ENCODE data around the gene SLC12A6. TPM values are rescaled to one million over a fixed set of nuclear protein-coding genes. Genes with fewer than 3 reads are reported as not detected.

Gene SLC12A6
- total and polyA plus RNA-seq, 2 of the 13 experiments (the other 11 are each of a cell fraction or from before 2014, with no cell fraction given): 15.2 to 30.1 TPM

DNA sequence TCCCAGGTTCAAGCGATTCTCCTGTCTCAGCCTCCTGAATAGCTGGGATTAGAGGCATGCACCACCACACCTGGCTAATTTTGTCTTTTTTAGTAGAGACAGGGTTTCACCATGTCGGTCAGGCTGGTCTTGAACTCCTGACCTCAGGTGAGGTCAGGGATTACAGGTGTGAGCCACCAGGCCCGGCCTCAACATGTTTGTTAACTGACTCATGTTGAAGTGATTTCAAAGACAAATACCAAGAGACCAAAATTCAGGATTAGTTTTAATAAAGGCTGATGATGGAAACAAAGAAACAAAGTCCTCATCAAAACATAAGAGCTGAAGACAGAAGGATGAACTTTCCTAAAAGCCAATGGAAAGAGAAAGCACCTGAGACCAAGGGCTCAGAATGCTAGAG lies 36.5 kb downstream of the SLC12A6 start:
- in situ Hi-C loops (cut with HindIII; ENCODE audit: extremely low pct_ligation_motif_present, low pct_unique_long_range_greater_than_20kb): no loop called here
- POLR2A ChIA-PET: no interaction called here
- H2AFZ ChIP-seq (ENCODE audit: low read length): no peak overlapping the region

More for the DNA sequence above, 36.5 kb downstream of the SLC12A6 start:
- Histone ChIP-seq H3K9ac (ENCODE audit: insufficient read depth, low read depth, low read length) (no peak overlapping the region), H3K4me1 (ENCODE audit: insufficient read depth, low read length) (peaks cover 29% of the 10 kb centered on the region), H3K9me3 (ENCODE audit: low read length) (no peaks in the 10 kb centered on the region), H3K4me3 (replicated peaks in 1 of 3; ENCODE audit: insufficient read depth in 1 of 3, low read depth in 2 of 3, low read length in 3 of 3) (no peak overlapping the region), H3K36me3 (replicated peaks in 1 of 2; ENCODE audit: control insufficient read depth in 1 of 2, insufficient read depth in 2 of 2, low read length in 2 of 2) (no peaks in the 10 kb centered on the region; a peak in 1 of 5 replicates), H3K27ac (ENCODE audit: extremely low read length, insufficient read depth, low read length) (no peak overlapping the region), H3K27me3 (ENCODE audit: control insufficient read depth in 1 of 2, insufficient read depth in 2 of 2, low read length in 2 of 2) (no peaks in the 10 kb centered on the region), H3K4me2 (ENCODE audit: low read depth, low read length) (no peak overlapping the region), H3K79me2 (ENCODE audit: insufficient read depth, low read length) (peaks cover 4% of the 10 kb centered on the region), H4K20me1 (ENCODE audit: insufficient read depth, low read length) (no peaks in the 10 kb centered on the region)
- BruUV-seq (replicated peaks): no TSS peak
- CTCF ChIA-PET (ENCODE audit: low intra/inter-chr PET ratio, low total read pairs): no interaction called here
- DNase-seq (ENCODE audit: low spot score) (peak; percentile 15), ATAC-seq (no peak), FAIRE-seq (no peak)
- no peak for TF ChIP-seq RBFOX2 (IDR thresholded peaks at IDR 0.05; ENCODE audit: low read depth, low read length)
- TF ChIP-seq ZNF557 (CRISPR knock-in tag; IDR thresholded peaks at IDR 0.05): no peak
- TF ChIP-seq, protein P1, sequence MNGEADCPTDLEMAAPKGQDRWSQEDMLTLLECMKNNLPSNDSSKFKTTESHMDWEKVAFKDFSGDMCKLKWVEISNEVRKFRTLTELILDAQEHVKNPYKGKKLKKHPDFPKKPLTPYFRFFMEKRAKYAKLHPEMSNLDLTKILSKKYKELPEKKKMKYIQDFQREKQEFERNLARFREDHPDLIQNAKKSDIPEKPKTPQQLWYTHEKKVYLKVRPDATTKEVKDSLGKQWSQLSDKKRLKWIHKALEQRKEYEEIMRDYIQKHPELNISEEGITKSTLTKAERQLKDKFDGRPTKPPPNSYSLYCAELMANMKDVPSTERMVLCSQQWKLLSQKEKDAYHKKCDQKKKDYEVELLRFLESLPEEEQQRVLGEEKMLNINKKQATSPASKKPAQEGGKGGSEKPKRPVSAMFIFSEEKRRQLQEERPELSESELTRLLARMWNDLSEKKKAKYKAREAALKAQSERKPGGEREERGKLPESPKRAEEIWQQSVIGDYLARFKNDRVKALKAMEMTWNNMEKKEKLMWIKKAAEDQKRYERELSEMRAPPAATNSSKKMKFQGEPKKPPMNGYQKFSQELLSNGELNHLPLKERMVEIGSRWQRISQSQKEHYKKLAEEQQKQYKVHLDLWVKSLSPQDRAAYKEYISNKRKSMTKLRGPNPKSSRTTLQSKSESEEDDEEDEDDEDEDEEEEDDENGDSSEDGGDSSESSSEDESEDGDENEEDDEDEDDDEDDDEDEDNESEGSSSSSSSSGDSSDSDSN (CRISPR knock-in tag; IDR thresholded peaks at IDR 0.05): no peak
- no peak for TF ChIP-seq ZBTB3 (CRISPR knock-in tag; IDR thresholded peaks at IDR 0.05; ENCODE audit: borderline replicate concordance, low read depth)
- no peak for TF ChIP-seq U2AF1 (optimal IDR thresholded peaks at IDR 0.05; ENCODE audit: low read depth, low read length)
- peak; percentile 27; the same call in 1 of the 2 replicates for TF ChIP-seq NR2F6 (IDR thresholded peaks at IDR 0.05)
- TF ChIP-seq NR2F6 (CRISPR knock-in tag; IDR thresholded peaks at IDR 0.05): peak; percentile 27; the same call in 1 of the 2 replicates
- peak; percentile 46; the same call in 1 of the 2 replicates for TF ChIP-seq FOSL1 (CRISPR knock-in tag; IDR thresholded peaks at IDR 0.05; ENCODE audit: borderline replicate concordance)
- TF ChIP-seq ZNF331 (CRISPR knock-in tag; IDR thresholded peaks at IDR 0.05): no peak
- no peak for TF ChIP-seq FOXA1 (IDR thresholded peaks at IDR 0.05)
- TF ChIP-seq FOXA1 (CRISPR knock-in tag; IDR thresholded peaks at IDR 0.05): 0 out of 2 replicates have a peak, but pooled peaks have one; percentile 21
- TF ChIP-seq AHR (CRISPR knock-in tag; IDR thresholded peaks at IDR 0.05): no peak
- TF ChIP-seq, protein P2, sequence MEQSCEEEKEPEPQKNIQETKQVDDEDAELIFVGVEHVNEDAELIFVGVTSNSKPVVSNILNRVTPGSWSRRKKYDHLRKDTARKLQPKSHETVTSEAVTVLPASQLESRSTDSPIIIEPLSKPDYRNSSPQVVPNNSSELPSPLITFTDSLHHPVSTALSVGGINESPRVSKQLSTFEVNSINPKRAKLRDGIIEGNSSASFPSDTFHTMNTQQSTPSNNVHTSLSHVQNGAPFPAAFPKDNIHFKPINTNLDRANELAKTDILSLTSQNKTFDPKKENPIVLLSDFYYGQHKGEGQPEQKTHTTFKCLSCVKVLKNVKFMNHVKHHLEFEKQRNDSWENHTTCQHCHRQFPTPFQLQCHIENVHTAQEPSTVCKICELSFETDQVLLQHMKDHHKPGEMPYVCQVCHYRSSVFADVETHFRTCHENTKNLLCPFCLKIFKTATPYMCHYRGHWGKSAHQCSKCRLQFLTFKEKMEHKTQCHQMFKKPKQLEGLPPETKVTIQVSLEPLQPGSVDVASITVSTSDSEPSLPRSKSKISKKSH (CRISPR knock-in tag; IDR thresholded peaks at IDR 0.05; ENCODE audit: borderline replicate concordance): no peak
- no peak for TF ChIP-seq ZNF768 (CRISPR knock-in tag; IDR thresholded peaks at IDR 0.05)
- TF ChIP-seq, protein P3, sequence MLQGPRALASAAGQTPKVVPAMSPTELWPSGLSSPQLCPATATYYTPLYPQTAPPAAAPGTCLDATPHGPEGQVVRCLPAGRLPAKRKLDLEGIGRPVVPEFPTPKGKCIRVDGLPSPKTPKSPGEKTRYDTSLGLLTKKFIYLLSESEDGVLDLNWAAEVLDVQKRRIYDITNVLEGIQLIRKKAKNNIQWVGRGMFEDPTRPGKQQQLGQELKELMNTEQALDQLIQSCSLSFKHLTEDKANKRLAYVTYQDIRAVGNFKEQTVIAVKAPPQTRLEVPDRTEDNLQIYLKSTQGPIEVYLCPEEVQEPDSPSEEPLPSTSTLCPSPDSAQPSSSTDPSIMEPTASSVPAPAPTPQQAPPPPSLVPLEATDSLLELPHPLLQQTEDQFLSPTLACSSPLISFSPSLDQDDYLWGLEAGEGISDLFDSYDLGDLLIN (CRISPR knock-in tag; IDR thresholded peaks at IDR 0.05; ENCODE audit: borderline replicate concordance): no peak
- TF ChIP-seq, protein P4, sequence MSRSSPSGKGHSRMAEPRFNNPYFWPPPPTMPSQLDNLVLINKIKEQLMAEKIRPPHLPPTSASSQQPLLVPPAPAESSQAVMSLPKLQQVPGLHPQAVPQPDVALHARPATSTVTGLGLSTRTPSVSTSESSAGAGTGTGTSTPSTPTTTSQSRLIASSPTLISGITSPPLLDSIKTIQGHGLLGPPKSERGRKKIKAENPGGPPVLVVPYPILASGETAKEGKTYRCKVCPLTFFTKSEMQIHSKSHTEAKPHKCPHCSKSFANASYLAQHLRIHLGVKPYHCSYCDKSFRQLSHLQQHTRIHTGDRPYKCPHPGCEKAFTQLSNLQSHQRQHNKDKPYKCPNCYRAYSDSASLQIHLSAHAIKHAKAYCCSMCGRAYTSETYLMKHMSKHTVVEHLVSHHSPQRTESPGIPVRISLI (CRISPR knock-in tag; IDR thresholded peaks at IDR 0.05; ENCODE audit: borderline replicate concordance): no peak
- TF ChIP-seq RARA (CRISPR knock-in tag; IDR thresholded peaks at IDR 0.05): peak; percentile 77
- peak; percentile 79 for TF ChIP-seq FOSL2 (CRISPR knock-in tag; IDR thresholded peaks at IDR 0.05)
- TF ChIP-seq NR2F1 (CRISPR knock-in tag; IDR thresholded peaks at IDR 0.05): peak in 1 of 2 experiments; percentile 68; a peak in 1 of 4 replicates
- TF ChIP-seq NCOR1 (IDR thresholded peaks at IDR 0.05; ENCODE audit: borderline replicate concordance, low read length): no peak
- TF ChIP-seq, protein P5, sequence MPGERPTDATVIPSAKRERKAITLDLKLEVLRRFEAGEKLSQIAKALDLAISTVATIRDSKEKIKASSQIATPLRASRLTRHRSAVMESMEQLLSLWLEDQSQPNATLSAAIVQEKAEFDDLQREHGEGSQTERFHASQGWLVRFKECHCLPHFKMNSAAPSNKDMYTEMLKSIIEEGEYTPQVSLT (CRISPR knock-in tag; IDR thresholded peaks at IDR 0.05; ENCODE audit: borderline replicate concordance, low read depth): no peak
- intact Hi-C loops (cut with micrococcal nuclease; ENCODE audit: unreplicated experiment): no loop called here
- WGBS (ENCODE audit: low lambda C conversion rate): 52% methylated on average over 3 of the region's 3 CpGs

Measured in HepG2 (cell line).